Brain pericyte (primary cell): Measurements from ENCODE around the gene DPP6.

Experiments used
- DNase-seq: peaks from one replicate; pipeline ENCODE4 v3.0.0-alpha.2; 2012; ENCODE audit warnings: low read depth, low spot score

Gene DPP6

GRCh38 chr7:154231732-154232131 lies 179.5 kb downstream of the DPP6 start:
- DNase-seq: no peak

- DNase-seq: no peak
Measured at GRCh38 chr7:154232700-154233099, 180.5 kb downstream of the DPP6 start.

- DNase-seq: no peak
Measured at GRCh38 chr7:154241988-154242387, 189.8 kb downstream of the DPP6 start.

GRCh38 chr7:154242709-154243108 lies 190.5 kb downstream of the DPP6 start:
- no peak for DNase-seq

- DNase-seq: no peak
Measured at GRCh38 chr7:154252046-154252445, 199.8 kb downstream of the DPP6 start.

GRCh38 chr7:154253810-154254209 lies 201.6 kb downstream of the DPP6 start:
- DNase-seq: no peak

GRCh38 chr7:154255324-154255723 lies 203.1 kb downstream of the DPP6 start:
- DNase-seq: no peak

GRCh38 chr7:154256150-154256549 lies 204.0 kb downstream of the DPP6 start:
- DNase-seq: no peak

GRCh38 chr7:154259396-154259795 lies 207.2 kb downstream of the DPP6 start:
- no peak for DNase-seq

- no peak for DNase-seq
Measured at GRCh38 chr7:154287356-154287755, 235.2 kb downstream of the DPP6 start.

GRCh38 chr7:154289119-154289518 lies 236.9 kb downstream of the DPP6 start:
- DNase-seq: no peak

GRCh38 chr7:154296443-154296842 lies 244.2 kb downstream of the DPP6 start:
- no peak for DNase-seq

GRCh38 chr7:154299736-154300135 lies 247.5 kb downstream of the DPP6 start:
- no peak for DNase-seq

- DNase-seq: no peak
Measured at GRCh38 chr7:154302380-154302779, 250.2 kb downstream of the DPP6 start.

- DNase-seq: no peak
Measured at GRCh38 chr7:154304231-154304630, 252.0 kb downstream of the DPP6 start.

- no peak for DNase-seq
Measured at GRCh38 chr7:154304740-154305700, 252.8 kb downstream of the DPP6 start.

GRCh38 chr7:154306036-154306435 lies 253.8 kb downstream of the DPP6 start:
- no peak for DNase-seq

GRCh38 chr7:154308928-154309327 lies 256.7 kb downstream of the DPP6 start:
- no peak for DNase-seq

- DNase-seq: no peak
Measured at GRCh38 chr7:154310114-154310513, 257.9 kb downstream of the DPP6 start.

GRCh38 chr7:154324196-154324595 lies 272.0 kb downstream of the DPP6 start:
- DNase-seq: no peak

GRCh38 chr7:154326421-154326820 lies 274.2 kb downstream of the DPP6 start:
- no peak for DNase-seq

- DNase-seq: no peak
Measured at GRCh38 chr7:154330318-154330717, 278.1 kb downstream of the DPP6 start.

GRCh38 chr7:154332811-154333580 lies 280.8 kb downstream of the DPP6 start:
- DNase-seq: no peak
